Activated T-cell treated with anti-CD3 and anti-CD28 coated beads, Interleukin-2, amount 50 U/mL, for 4 hours (primary cell): ENCODE data around the gene ESPN. TPM values are rescaled to one million over a fixed set of nuclear protein-coding genes. Genes with fewer than 3 reads are reported as not detected.
A peak's percentile ranks its signal among the peaks of the same experiment; 100 is the strongest.
"Not testable (repeated sequence)": the region's sequence is repeated elsewhere in the genome, so short reads cannot be mapped to it uniquely, and the experiment has no call there.

Experiments
- ATAC-seq, 2 donors: fragments of 200-7000 bp; cut with Tn5 transposase; one replicate each; pipeline ENCODE4 v1.10.0; 2021
- DNase-seq: peaks from one replicate; pipeline ENCODE4 v3.0.0-alpha.2; 2020
- H3K27me3 Mint-ChIP-seq: one replicate; pipeline ENCODE4 v1.8.0; 2021; ENCODE audit warnings: low read depth, mixed read lengths
- H3K36me3 Mint-ChIP-seq: one replicate; pipeline ENCODE4 v1.8.0; 2022; ENCODE audit warnings: mixed read lengths; ENCODE audit not compliant: insufficient read depth
- H3K4me1 Mint-ChIP-seq: one replicate; pipeline ENCODE4 v1.8.0; 2021; ENCODE audit warnings: low read depth, mixed read lengths
- H3K4me3 Mint-ChIP-seq: one replicate; pipeline ENCODE4 v1.8.0; 2021; ENCODE audit warnings: mild to moderate bottlenecking, moderate library complexity, mixed read lengths
- H3K9me3 Mint-ChIP-seq: one replicate; pipeline ENCODE4 v1.8.0; 2021; ENCODE audit warnings: mixed read lengths
- total RNA-seq, 3 donors: library from RNA; stranded (reverse); gene quantifications; one replicate each; pipeline ENCODE4 v1.2.1, GENCODE V29; 2021

The ESPN gene
- total RNA-seq, 3 donors from 2014 or later, result 0.42 to 0.76 (median 0.60) TPM

- Mint-ChIP-seq H3K4me1 (peaks cover 23% of the 10 kb centered on the region), H3K9me3 (no peaks in the 10 kb centered on the region), H3K27me3 (peaks cover 46% of the 10 kb centered on the region), H3K4me3 (no peak overlapping the region), H3K36me3 (no peaks in the 10 kb centered on the region)
- peak; percentile 33 for DNase-seq
- no peak for ATAC-seq
Observed at GRCh38 chr1:6445062-6445763, 20.6 kb downstream of the ESPN start.

GRCh38 chr1:6445929-6446328 lies 21.4 kb downstream of the ESPN start:
- peaks cover 49% of the 10 kb centered on the region for H3K27me3 Mint-ChIP-seq
- DNase-seq, ATAC-seq, H3K36me3 Mint-ChIP-seq, H3K4me3 Mint-ChIP-seq, H3K9me3 Mint-ChIP-seq: not testable (repeated sequence)
- peaks cover 22% of the 10 kb centered on the region for H3K4me1 Mint-ChIP-seq

- Mint-ChIP-seq H3K9me3 (no peaks in the 10 kb centered on the region), H3K4me1 (peaks cover 20% of the 10 kb centered on the region), H3K27me3 (peaks cover 46% of the 10 kb centered on the region), H3K36me3 (no peaks in the 10 kb centered on the region), H3K4me3 (no peak overlapping the region)
- no peak for ATAC-seq
- no peak for DNase-seq
Observed at GRCh38 chr1:6446665-6447015, 22.1 kb downstream of the ESPN start.

- ATAC-seq (no peak), DNase-seq (no peak)
- Mint-ChIP-seq H3K36me3 (no peaks in the 10 kb centered on the region), H3K4me3 (peak overlapping the region; percentile 54), H3K4me1 (peaks cover 20% of the 10 kb centered on the region), H3K9me3 (no peaks in the 10 kb centered on the region), H3K27me3 (peaks cover 42% of the 10 kb centered on the region)
Observed at GRCh38 chr1:6447016-6447817, 22.6 kb downstream of the ESPN start.

- DNase-seq, result peak; percentile 38
- Mint-ChIP-seq H3K36me3 (no peaks in the 10 kb centered on the region), H3K4me3 (peak overlapping the region; percentile 54), H3K9me3 (no peaks in the 10 kb centered on the region), H3K4me1 (peaks cover 22% of the 10 kb centered on the region), H3K27me3 (peaks cover 47% of the 10 kb centered on the region)
- ATAC-seq, result peak; percentile 27 to 39
Observed at GRCh38 chr1:6447818-6448748, 23.5 kb downstream of the ESPN start.

- Mint-ChIP-seq H3K9me3 (no peaks in the 10 kb centered on the region), H3K36me3 (no peaks in the 10 kb centered on the region), H3K27me3 (peaks cover 56% of the 10 kb centered on the region), H3K4me1 (peaks cover 29% of the 10 kb centered on the region), H3K4me3 (no peak overlapping the region)
- DNase-seq (no peak), ATAC-seq (peak; percentile 38 to 53)
Observed at GRCh38 chr1:6448749-6449631, 24.4 kb downstream of the ESPN start.

GRCh38 chr1:6450005-6450450 lies 25.5 kb downstream of the ESPN start:
- DNase-seq, result no peak
- peaks cover 26% of the 10 kb centered on the region for H3K4me1 Mint-ChIP-seq
- ATAC-seq, result no peak
- H3K36me3 Mint-ChIP-seq, result no peaks in the 10 kb centered on the region
- no peaks in the 10 kb centered on the region for H3K9me3 Mint-ChIP-seq
- H3K27me3 Mint-ChIP-seq, result peaks cover 50% of the 10 kb centered on the region
- no peak overlapping the region for H3K4me3 Mint-ChIP-seq

- Mint-ChIP-seq H3K27me3 (peaks cover 49% of the 10 kb centered on the region), H3K4me1 (peaks cover 26% of the 10 kb centered on the region)
- H3K4me3 Mint-ChIP-seq, H3K9me3 Mint-ChIP-seq, DNase-seq, H3K36me3 Mint-ChIP-seq, ATAC-seq: not testable (repeated sequence)
Observed at GRCh38 chr1:6450486-6450885, 25.9 kb downstream of the ESPN start.

- ATAC-seq (no peak), DNase-seq (no peak)
- no peak overlapping the region for H3K4me3 Mint-ChIP-seq
- H3K36me3 Mint-ChIP-seq, result no peaks in the 10 kb centered on the region
- H3K27me3 Mint-ChIP-seq, result peaks cover 49% of the 10 kb centered on the region
- H3K4me1 Mint-ChIP-seq, result peaks cover 28% of the 10 kb centered on the region
- no peaks in the 10 kb centered on the region for H3K9me3 Mint-ChIP-seq
Observed at GRCh38 chr1:6450943-6451373, 26.4 kb downstream of the ESPN start.

- H3K36me3 Mint-ChIP-seq, result not testable (repeated sequence)
- H3K27me3 Mint-ChIP-seq, result peaks cover 40% of the 10 kb centered on the region
Observed at GRCh38 chr1:6453895-6454855, 29.6 kb downstream of the ESPN start.

GRCh38 chr1:6454856-6455751 lies 30.5 kb downstream of the ESPN start:
- H3K36me3 Mint-ChIP-seq, result no peaks in the 10 kb centered on the region
- H3K9me3 Mint-ChIP-seq, result no peaks in the 10 kb centered on the region

More at GRCh38 chr1:6453895-6454855, 29.6 kb downstream of the ESPN start:
- peak; percentile 11 to 20 for ATAC-seq
- not testable (repeated sequence) for DNase-seq, H3K9me3 Mint-ChIP-seq, H3K4me3 Mint-ChIP-seq
- H3K4me1 Mint-ChIP-seq, result peaks cover 24% of the 10 kb centered on the region

More at GRCh38 chr1:6454856-6455751, 30.5 kb downstream of the ESPN start:
- H3K4me3 Mint-ChIP-seq, result no peak overlapping the region
- H3K4me1 Mint-ChIP-seq, result peaks cover 24% of the 10 kb centered on the region
- ATAC-seq (peak; percentile 55 to 59), DNase-seq (peak; percentile 34)
- H3K27me3 Mint-ChIP-seq, result peaks cover 32% of the 10 kb centered on the region
